Gastrocnemius medialis (tissue), 4 donors: Measurements from ENCODE around the gene ATP6V1A.

Source experiments
- CTCF ChIP-seq, 5 experiments: fragments of 450-650 bp in 3 of 5; fragments of 200-600 bp in 2 of 5; sonication (generic) in 2 of 5; IDR thresholded peaks in 4 of 5; conservative IDR thresholded peaks in 1 of 5; 1 replicate in 4 of 5; 2 replicates in 1 of 5; pipeline ENCODE4 v1.5.1; 2016 to 2019; ENCODE audit warnings: antibody characterized with exemption in 5 of 5, mild to moderate bottlenecking in 3 of 5, moderate library complexity in 3 of 5
- POLR2A ChIP-seq, 2 donors: fragments of 450-650 bp; IDR thresholded peaks; one replicate each; pipeline ENCODE4 v1.6.1; 2017; ENCODE audit warnings: antibody characterized with exemption in 2 of 2, mild to moderate bottlenecking in 2 of 2, moderate library complexity in 2 of 2

GRCh38 chr3:113819866-113820265 is 73.0 kb downstream of the ATP6V1A start:
- no peak for TF ChIP-seq CTCF (IDR thresholded peaks at IDR 0.05 in 4 of 5, conservative IDR thresholded peaks at IDR 0.05 in 1 of 5)
- TF ChIP-seq POLR2A (IDR thresholded peaks at IDR 0.05), result no peak
